ENCODE data around the gene TMEM63C.

Gene TMEM63C, protein sequence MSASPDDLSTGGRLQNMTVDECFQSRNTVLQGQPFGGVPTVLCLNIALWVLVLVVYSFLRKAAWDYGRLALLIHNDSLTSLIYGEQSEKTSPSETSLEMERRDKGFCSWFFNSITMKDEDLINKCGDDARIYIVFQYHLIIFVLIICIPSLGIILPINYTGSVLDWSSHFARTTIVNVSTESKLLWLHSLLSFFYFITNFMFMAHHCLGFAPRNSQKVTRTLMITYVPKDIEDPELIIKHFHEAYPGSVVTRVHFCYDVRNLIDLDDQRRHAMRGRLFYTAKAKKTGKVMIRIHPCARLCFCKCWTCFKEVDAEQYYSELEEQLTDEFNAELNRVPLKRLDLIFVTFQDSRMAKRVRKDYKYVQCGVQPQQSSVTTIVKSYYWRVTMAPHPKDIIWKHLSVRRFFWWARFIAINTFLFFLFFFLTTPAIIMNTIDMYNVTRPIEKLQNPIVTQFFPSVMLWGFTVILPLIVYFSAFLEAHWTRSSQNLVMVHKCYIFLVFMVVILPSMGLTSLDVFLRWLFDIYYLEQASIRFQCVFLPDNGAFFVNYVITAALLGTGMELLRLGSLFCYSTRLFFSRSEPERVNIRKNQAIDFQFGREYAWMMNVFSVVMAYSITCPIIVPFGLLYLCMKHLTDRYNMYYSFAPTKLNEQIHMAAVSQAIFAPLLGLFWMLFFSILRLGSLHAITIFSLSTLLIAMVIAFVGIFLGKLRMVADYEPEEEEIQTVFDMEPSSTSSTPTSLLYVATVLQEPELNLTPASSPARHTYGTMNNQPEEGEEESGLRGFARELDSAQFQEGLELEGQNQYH

DNA sequence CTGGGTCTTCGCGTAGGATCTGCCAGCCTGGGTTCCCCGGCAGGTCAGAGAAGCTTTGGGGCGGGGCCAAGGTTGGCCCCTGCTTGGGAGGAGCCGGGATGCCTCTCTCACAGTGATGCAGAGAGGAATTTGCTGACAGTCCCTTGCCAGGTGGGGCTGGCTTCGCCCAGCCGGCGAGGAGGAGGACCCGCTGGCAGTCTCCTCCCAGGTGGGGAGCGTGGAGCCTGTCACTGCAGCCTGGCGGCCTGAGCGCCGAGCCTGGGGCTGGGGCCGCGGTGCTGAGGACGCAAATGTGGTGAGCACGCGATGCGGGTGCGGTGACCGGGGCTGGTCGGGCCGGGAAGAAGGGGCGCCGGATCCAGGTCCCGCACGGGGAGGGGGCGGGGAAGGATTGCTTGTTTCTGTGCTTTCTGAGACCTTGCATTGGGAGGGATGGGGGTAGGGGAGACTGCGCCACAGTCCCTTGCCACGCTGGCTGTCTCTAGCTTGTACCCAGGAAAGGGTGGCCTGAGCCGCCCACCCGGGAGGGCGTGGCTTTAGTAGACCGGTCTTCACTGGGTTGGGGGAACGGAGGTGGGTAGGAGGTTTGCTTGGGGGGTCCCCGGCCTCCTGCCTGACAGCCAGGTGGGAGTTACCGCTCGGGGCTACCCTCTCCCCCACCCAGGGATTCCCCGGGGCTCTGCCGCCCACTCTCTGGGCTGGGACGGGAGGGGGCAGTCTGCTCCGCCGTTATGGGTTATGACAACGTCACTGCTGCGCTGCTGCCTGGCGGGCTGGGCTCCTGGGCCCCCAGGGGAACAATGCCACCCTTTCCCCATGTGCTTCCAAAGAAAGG lies at the start of gene TMEM63C:
Gene TMEM63C, plus strand, starts transcription at position 196 of the 835 bp plus-strand sequence. CDS start 37,016 bp downstream, outside the sequence.
- DNase-seq (ENCODE audit: low spot score in 2 of 2) (peak; percentile 32 to 70), ATAC-seq (peak; percentile 87)
- H3K9me3 Mint-ChIP-seq, result no peaks in the 10 kb centered on the region
- H3K4me3 Mint-ChIP-seq, result peak within 1 kb of the TSS; percentile 67
- no peaks in the 10 kb centered on the region for H3K36me3 Mint-ChIP-seq
- H3K4me1 Mint-ChIP-seq, result peaks cover 31% of the 10 kb centered on the region
- peak within 1 kb of the TSS; percentile 58 for H3K27ac Mint-ChIP-seq

DNA sequence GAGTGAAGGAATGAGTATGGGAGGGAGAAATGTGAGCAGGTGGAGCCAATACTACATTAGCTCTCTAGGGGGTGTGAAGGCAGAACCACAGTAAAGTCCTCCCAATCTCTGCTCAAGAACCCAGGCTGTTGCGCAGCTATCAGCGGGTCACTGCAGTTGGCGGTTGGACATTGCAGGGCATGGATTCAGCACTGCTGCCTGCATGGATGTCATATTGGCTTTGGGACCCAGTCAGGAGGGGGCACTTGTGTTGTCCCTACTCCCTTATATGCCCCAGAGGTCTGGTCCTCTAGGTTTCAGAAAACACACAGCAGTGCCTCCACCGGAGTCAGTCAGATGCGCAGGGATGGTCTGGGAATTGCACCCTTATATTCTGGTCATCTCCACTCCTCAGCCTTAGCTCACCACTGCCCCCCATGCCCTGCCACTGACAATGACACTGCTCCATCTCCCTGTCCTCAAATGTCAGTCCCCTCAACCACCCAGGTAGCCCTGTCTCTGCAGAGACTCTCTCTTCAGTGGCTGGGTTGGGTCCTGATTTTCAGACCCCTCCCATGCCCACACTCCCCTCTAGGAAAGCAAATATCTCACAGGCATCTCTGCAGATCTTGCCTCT lies 49.6 kb upstream of the TMEM63C start:
- Mint-ChIP-seq H3K4me3 (no peak overlapping the region), H3K9me3 (no peaks in the 10 kb centered on the region), H3K36me3 (no peaks in the 10 kb centered on the region), H3K4me1 (peaks cover 11% of the 10 kb centered on the region), H3K27ac (no peak overlapping the region)
- no peak for ATAC-seq
- no peak for DNase-seq (ENCODE audit: low spot score in 2 of 2)

DNA sequence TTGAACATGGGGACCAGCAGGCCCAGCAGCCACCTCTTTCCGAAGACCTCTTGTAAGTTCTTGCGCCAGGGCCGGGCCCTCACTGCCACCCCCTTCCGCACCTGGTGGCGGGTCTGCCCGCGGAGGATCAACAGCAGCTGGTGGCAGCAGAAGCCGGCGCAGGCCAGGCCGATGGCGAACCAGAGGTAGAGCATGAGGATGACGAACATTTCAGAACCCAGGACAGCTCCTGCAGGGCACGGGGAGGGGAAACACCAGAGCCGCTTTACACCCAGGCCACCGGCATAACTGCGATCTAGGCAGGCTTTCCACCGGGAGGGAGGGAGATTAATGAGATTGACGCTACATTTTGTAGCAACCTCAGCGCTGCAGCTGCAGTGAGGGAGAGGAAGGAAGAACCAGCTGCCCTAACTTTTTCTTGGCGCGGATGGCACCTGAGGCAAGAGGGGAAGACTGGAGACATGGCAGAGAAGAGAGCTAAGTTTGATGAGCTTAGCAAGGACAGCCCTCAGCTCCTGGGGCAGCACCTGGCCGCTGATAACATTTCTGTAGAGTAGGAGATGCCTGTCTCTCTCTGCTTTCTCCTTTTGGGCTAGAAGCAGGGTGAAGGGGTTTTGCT lies 47.8 kb upstream of the TMEM63C start:
- no peak overlapping the region for H3K4me3 Mint-ChIP-seq
- no peak overlapping the region for H3K27ac Mint-ChIP-seq
- H3K9me3 Mint-ChIP-seq, result no peaks in the 10 kb centered on the region
- DNase-seq (ENCODE audit: low spot score in 2 of 2) (peak; percentile 38 to 76), ATAC-seq (peak; percentile 66)
- H3K4me1 Mint-ChIP-seq, result peaks cover 16% of the 10 kb centered on the region
- no peaks in the 10 kb centered on the region for H3K36me3 Mint-ChIP-seq

DNA sequence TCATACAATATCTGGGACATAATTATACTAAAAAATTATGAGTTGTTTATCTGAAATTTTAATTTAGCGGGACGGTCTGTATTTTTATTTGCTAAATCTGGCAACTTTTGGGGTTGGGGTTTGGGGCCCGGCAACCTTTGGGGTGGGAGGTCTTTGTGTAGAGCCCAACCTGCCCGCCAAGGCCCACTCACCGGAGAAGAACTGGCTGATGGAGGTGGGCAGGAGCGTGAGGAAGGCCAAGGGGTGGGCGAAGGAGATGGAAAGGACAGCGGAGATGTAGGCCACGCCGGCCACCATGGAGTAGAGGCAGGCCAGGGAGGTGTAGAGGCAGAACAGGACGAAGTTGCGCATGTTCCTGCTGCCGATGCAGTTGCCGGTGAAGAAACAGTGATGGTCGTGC lies 42.6 kb upstream of the TMEM63C start:
- H3K4me1 Mint-ChIP-seq, result peaks cover 25% of the 10 kb centered on the region
- ATAC-seq, result no peak
- H3K27ac Mint-ChIP-seq, result no peak overlapping the region
- H3K9me3 Mint-ChIP-seq, result no peaks in the 10 kb centered on the region
- no peak for DNase-seq (ENCODE audit: low spot score in 2 of 2)
- H3K36me3 Mint-ChIP-seq, result no peaks in the 10 kb centered on the region
- peak overlapping the region; percentile 50 for H3K4me3 Mint-ChIP-seq

DNA sequence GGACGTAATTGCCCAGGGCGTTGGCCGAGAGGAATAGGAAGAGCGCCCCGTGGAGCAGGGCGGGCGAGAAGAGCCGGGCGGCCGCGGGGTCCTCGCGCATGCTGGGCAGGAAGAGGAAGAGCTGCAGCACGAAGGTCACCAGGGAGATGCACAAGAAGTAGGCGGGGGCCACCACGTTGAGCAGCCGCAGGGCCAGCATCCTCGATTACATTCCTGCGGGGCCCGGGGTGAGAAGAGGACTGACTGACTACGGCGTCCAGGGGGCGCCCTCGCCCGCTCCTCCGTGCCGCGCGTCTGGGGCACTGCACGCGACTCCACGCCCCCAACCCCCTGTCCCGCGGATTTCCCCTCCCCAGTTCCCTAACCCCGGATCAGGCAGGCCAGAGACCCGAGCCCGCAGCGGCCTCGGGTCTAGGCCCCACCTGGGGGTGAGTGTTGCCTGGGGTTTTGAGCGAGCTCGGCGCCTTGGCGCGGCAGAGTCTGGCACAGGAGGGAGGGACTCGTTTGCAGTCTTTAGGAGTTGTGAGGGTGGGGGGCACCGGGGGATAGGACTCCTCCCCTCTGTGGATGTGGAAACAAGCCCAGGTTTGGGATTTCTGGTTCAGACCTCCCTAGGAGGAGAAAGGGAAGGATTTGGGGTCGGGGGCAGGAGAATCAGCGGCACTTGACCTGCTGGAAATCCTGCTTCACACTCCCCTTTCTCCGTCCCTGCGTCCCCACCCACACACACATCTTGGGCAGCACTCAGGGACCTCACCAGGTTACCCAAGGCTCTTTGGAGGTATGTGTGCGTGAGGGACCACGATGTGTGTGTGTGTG lies 41.8 kb upstream of the TMEM63C start:
- peak overlapping the region; percentile 50 for H3K4me3 Mint-ChIP-seq
- no peaks in the 10 kb centered on the region for H3K36me3 Mint-ChIP-seq
- no peak overlapping the region for H3K27ac Mint-ChIP-seq
- DNase-seq (ENCODE audit: low spot score in 2 of 2) (peak in 1 of 2 donors; percentile 73), ATAC-seq (peak; percentile 71)
- H3K9me3 Mint-ChIP-seq, result no peaks in the 10 kb centered on the region
- H3K4me1 Mint-ChIP-seq, result peaks cover 24% of the 10 kb centered on the region

DNA sequence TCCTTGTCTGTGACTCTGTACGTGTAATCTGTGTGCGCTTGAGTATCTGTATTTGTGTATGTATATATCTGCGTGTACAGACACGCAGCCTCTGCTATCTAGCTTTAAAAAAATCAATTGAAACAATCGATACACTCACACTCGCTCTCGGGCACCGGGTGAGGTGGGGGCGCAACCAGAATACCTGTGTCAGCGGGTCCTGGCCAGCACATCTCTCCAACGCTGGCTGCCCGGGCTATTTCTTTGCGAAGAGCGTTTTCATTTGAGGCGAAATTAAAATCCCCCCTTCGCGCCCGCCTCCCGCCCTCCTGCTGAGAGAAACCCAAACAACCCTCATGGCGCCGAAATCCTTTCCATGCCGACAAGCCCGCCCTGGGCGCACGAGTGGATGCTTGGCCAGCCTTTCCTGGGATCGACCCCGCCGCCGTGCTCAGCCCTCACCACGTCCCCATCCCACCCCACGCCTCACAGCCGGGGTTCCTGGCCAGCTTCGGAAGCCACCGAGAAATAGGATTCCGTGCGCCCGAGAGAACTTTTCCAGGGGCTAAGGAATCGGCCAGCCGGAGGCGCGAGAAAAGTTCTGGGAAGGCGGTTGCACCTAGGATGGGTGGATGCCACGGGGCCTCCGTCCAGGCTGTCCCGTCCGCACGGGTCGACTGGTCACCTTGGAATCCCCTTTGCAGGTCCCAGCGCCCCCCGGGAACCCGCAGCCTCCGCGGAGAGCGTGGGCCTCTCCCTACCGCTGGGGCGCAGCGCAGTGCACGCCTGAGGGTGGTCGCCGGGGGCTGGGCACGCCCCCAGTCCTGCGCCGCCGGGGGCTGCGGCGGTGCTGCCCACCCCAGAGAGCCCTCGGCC lies 41.0 kb upstream of the TMEM63C start:
- Mint-ChIP-seq H3K36me3 (no peaks in the 10 kb centered on the region), H3K27ac (no peak overlapping the region), H3K4me1 (peaks cover 24% of the 10 kb centered on the region), H3K9me3 (no peaks in the 10 kb centered on the region), H3K4me3 (peak overlapping the region; percentile 50)
- ATAC-seq (no peak), DNase-seq (ENCODE audit: low spot score in 2 of 2) (no peak)

DNA sequence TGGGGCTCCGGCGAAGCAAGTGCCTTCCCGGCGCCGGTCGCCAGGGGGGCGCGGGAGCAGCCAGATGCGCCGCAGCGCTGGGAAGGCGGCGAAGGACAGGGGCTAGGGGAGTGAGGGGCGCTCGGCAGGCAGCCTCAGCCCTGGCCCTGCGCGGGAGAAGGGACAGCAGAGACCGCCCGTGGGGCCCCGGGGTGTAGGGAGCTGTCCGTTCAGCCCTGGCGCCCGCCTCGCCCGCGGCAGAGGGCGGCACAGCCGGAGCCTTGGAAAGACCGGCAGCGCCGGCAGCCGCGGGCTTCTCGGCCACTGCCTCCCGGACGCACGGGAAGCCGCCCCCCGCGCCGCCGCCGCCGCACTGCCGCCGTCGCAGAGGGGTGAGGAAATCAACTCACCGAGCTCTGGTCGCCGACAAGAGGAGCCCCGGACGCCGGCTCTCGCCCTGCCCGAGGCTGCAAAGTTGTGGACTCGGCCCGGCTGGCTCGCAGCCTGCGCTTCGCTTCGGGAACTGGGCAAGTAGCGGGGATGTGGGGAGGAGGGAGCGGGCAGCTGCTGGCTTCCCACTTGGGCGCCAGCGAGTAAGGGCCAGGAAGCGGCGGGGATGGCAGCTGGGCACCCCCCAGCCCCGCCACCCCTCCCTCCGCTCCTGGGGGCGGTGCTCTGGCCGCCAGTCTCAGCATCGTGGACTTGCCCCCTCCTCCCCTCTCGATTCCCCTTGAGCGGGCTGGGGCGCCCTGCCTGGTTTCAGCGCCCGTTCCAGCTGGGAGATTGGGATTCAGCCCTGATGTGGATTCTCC lies 40.2 kb upstream of the TMEM63C start, which contains the start of gene ZDHHC22:
Gene ZDHHC22, minus strand, starts transcription at position 578 of the 791 bp plus-strand sequence. CDS start 2,053 bp downstream, outside the sequence.
- DNase-seq (ENCODE audit: low spot score in 2 of 2) (no peak), ATAC-seq (peak; percentile 44)
- no peak within 1 kb of the TSS for H3K27ac Mint-ChIP-seq
- H3K9me3 Mint-ChIP-seq, result no peaks in the 10 kb centered on the region
- no peaks in the 10 kb centered on the region for H3K36me3 Mint-ChIP-seq
- H3K4me1 Mint-ChIP-seq, result peaks cover 24% of the 10 kb centered on the region
- H3K4me3 Mint-ChIP-seq, result peak within 1 kb of the TSS; percentile 50

DNA sequence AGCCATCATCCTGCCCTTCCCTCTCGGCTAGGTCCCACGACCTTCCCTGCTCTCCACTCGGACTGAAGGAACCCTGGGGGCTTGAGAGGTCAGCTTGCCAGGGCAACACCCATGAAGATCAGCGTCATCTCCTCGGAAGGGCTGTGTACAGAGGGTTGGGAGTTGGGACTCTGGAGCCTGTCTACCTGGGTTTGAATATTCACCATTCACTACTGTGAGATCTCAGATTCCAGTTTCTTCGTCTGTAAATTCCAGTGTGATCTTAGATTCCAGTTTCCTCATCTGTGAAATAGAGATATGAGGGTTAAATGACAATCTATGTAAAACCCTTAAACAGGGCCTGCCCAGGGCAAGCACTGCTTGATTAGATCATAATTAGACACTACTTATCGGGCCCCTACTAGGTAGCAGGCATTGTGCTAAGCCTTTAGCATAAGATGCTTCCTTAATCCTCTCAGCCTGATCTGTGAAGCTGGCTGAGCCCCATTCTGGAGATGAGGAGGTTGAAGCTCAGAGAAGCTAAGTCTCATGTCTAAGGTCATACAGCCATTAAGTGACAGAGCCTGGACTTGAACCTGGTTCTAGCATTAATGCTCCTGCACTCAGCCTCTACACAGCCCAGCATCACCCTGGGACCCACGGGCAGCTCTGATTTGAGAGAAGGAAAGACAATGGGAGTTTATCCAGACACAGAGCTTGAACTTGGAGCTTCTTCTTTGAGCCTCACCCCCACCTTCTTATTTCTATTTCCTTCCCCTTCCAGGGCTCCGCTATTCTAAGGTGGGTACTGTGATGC lies 39.4 kb upstream of the TMEM63C start:
- Mint-ChIP-seq H3K27ac (no peak overlapping the region), H3K36me3 (no peaks in the 10 kb centered on the region), H3K9me3 (no peaks in the 10 kb centered on the region), H3K4me3 (peak overlapping the region; percentile 49), H3K4me1 (peaks cover 24% of the 10 kb centered on the region)
- DNase-seq (ENCODE audit: low spot score in 2 of 2) (no peak), ATAC-seq (no peak)

DNA sequence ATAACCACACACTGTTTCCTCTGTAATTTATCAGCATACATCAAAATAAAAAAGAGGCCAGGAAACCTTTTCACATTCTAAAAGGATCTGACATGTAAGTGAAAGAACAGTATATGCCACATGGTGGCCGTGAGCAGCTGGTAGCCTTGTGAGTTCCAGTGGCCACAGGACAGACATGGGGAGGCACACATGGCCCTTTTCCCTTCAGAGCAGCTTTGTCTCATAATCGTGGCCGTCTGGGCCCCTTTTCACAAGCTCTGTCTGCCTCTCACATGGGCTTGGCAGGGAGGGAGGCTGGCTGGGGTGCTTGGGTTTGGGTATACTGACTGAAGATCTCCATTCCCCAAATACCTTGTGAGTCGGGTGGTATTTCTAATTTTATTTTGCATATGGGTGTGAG lies 38.5 kb upstream of the TMEM63C start:
- H3K9me3 Mint-ChIP-seq, result no peaks in the 10 kb centered on the region
- no peaks in the 10 kb centered on the region for H3K36me3 Mint-ChIP-seq
- H3K4me3 Mint-ChIP-seq, result no peak overlapping the region
- no peak overlapping the region for H3K27ac Mint-ChIP-seq
- H3K4me1 Mint-ChIP-seq, result peaks cover 24% of the 10 kb centered on the region
- ATAC-seq, result no peak
- no peak for DNase-seq (ENCODE audit: low spot score in 2 of 2)

DNA sequence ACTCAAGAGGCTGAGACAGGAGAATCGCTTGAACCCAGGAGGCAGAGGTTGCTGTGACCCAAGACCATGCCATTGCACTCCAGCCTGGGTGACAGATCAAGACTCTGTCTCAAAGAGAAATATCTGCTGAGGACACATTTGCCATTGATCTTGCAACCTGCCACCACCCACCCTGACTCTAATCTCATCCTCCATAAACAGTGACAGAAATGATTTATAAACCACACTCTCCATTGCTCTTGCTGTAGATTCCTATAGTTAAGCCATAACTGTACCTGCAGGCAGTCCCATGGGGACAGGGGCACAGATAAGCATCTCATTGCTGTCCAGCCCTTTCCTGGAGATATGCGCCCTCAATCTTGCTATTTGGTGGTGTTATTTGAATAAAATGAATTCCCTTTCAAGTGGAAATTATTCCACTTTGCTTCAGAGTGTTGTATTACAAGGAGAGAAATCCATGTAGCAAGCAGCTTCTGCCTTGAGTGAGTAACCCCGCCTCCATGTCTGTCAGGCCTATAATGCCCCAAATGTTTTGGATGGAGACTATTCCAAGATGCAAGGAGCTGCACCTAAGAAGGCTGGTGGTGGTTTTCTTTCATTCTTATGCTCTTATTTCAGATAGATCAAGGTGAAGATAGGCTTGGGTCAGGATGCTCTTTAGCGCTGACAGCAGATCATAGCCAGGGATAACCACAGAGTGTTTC lies 37.0 kb upstream of the TMEM63C start:
- Mint-ChIP-seq H3K4me3 (no peak overlapping the region), H3K4me1 (peaks cover 12% of the 10 kb centered on the region), H3K27ac (no peak overlapping the region), H3K9me3 (no peaks in the 10 kb centered on the region), H3K36me3 (no peaks in the 10 kb centered on the region)
- DNase-seq (ENCODE audit: low spot score in 2 of 2) (no peak), ATAC-seq (no peak)

DNA sequence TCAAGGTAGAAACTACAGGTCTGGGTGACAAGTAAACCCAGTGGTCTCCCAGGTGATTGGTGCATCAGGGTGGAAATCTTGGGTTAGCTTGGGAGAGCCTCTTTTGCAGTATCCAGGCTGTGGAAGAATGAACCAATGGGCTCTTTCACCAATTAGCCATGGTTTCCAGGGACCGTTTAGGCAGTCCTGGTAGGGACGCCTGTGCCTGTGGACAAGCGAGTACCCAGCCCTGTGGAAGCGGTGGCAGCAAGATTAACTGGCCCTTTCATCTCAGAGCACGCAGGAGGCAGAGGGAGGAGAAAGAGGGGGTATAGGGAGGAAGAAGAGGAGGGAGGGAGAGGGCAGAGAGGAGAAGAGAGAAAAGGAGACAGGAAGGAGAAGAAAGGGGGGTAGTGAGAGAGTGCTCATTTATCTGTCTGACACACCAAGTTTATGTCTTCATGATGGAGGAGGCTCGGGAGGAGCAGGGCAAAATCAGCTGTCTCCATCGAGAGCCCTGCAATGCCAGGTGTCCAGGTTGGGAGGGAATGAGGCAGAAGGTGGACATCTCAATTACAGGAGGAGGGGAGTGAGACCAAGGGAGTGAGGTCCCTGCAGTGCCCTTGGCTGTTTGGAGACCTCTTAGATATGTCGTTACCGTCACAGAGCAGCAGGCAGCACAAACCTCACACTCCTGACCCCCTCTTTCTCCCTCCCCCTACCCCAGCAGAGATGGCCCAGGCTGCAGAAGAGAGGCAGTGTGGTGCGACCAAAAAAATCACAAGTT lies 35.4 kb upstream of the TMEM63C start:
- no peak overlapping the region for H3K4me3 Mint-ChIP-seq
- H3K36me3 Mint-ChIP-seq, result no peaks in the 10 kb centered on the region
- H3K4me1 Mint-ChIP-seq, result peaks cover 5% of the 10 kb centered on the region
- H3K9me3 Mint-ChIP-seq, result no peaks in the 10 kb centered on the region
- no peak overlapping the region for H3K27ac Mint-ChIP-seq
- ATAC-seq, result no peak
- DNase-seq (ENCODE audit: low spot score in 2 of 2), result no peak

Data from stimulated activated effector memory CD8-positive, alpha-beta T cell treated with anti-CD3 and anti-CD28 coated beads, Interleukin-12 subunit alpha, Interleukin-12 subunit beta, amount 100 ng/mL, for 72 hours (primary cell).